Measurements from ENCODE around the gene PPP3CA. TPM values are rescaled to one million over a fixed set of nuclear protein-coding genes. Genes with fewer than 3 reads are reported as not detected.

Gene PPP3CA
- total and polyA plus RNA-seq, 3 donors from 2014 or later: 19.1 to 44.5 (median 39.1) TPM

DNA sequence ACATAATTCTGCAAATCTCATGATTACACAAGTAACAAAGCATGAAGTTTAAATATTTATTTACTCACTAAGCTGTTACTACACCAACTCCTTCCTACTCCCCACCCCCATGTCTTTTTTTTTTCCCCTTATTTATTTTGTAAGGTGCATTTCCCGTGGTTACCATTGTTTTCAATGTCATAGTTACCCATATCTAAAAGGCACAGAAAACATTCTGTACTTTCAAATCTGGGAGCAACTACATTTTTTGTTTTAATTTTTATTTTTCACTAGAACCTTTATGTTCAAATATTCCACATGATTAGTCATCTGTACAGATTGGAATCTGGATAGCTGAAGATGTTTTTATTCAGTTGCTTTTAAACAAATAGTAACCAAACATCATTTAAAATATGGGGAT, 62.8 kb downstream of the PPP3CA start:
- 20 to 46% methylated on average over 1 of the region's 1 CpG for WGBS, 2 donors
- H3K36me3 ChIP-seq (ENCODE audit: low read depth, missing control alignments): no peaks in the 10 kb centered on the region
- no peaks in the 10 kb centered on the region for H3K9me3 ChIP-seq
- TF ChIP-seq POLR2A (IDR thresholded peaks at IDR 0.05): no peak
- TF ChIP-seq, protein P1, sequence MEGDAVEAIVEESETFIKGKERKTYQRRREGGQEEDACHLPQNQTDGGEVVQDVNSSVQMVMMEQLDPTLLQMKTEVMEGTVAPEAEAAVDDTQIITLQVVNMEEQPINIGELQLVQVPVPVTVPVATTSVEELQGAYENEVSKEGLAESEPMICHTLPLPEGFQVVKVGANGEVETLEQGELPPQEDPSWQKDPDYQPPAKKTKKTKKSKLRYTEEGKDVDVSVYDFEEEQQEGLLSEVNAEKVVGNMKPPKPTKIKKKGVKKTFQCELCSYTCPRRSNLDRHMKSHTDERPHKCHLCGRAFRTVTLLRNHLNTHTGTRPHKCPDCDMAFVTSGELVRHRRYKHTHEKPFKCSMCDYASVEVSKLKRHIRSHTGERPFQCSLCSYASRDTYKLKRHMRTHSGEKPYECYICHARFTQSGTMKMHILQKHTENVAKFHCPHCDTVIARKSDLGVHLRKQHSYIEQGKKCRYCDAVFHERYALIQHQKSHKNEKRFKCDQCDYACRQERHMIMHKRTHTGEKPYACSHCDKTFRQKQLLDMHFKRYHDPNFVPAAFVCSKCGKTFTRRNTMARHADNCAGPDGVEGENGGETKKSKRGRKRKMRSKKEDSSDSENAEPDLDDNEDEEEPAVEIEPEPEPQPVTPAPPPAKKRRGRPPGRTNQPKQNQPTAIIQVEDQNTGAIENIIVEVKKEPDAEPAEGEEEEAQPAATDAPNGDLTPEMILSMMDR (IDR thresholded peaks at IDR 0.05): no peak
- no peaks in the 10 kb centered on the region for H3K27me3 ChIP-seq
- intact Hi-C loops (cut with DNase I; ENCODE audit: low total_unique reads): no loop called here
- H3K4me1 ChIP-seq: peaks cover 15% of the 10 kb centered on the region
- no peak overlapping the region for H3K4me3 ChIP-seq
- H3K27ac ChIP-seq: peak overlapping the region in 1 of 2 donors; percentile 34
- DNase-seq: no peak

DNA sequence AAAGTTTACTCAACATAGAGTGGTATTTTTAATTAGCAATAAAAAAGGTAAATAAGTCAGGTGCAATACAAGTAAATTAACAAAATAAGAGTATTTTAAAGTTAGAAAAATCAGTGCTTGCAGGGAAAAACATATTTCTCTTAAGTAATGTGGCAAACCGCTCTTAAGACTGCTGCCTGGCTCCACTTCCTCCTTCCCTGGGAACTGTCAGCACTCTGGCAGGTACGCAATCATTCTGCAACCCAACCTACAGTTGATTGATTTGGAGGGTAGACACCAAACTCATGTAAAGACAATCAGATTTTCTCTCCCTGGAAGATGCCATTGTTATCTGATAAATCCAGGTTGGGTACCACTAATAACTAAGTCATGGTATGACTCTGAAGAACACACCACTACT, 63.9 kb downstream of the PPP3CA start:
- H3K4me1 ChIP-seq: peaks cover 14% of the 10 kb centered on the region
- no peaks in the 10 kb centered on the region for H3K9me3 ChIP-seq
- DNase-seq: no peak
- TF ChIP-seq, protein P1 (IDR thresholded peaks at IDR 0.05): no peak
- TF ChIP-seq POLR2A (IDR thresholded peaks at IDR 0.05): no peak
- 84 to 86% methylated on average over 2 of the region's 2 CpGs for WGBS, 2 donors
- no peaks in the 10 kb centered on the region for H3K27me3 ChIP-seq
- H3K4me3 ChIP-seq: no peak overlapping the region
- no peak overlapping the region for H3K27ac ChIP-seq
- intact Hi-C loops (cut with DNase I; ENCODE audit: low total_unique reads): no loop called here
- no peaks in the 10 kb centered on the region for H3K36me3 ChIP-seq (ENCODE audit: low read depth, missing control alignments)

DNA sequence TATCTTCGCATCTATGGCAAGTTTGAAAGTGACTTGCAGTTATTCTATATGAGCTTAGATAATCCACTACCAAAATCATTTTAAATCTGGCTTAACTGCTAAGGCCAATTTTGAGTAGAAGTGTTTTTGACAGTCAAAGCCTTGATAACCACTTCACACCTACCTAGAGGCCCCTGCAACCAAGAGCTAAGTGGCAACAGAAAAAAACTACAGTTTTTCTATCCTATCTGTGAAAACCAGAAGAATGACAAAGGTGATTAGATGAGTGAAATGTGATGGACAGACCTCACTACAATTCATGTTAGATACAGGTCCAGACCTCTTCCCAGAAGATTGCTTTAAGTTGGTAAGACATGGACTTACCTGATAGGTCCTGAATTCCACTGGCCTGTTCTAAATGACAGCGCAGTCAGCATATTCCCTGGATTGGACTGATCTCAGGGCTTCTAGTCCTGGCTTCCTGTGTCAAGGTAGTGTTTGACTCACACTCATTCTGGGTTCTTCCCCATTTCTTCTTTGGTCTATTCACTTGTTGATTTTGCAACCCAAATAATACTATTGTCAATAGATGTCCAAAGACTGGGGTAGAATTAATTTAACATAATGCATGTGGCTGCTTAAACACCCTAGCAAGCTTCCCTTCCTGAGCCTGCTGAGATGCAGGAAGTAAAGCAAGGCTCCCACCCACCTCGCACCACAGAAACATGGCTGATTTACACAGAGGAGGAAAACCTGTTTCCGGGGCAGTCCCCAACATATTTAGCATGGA, 65.1 kb downstream of the PPP3CA start:
- H3K36me3 ChIP-seq (ENCODE audit: low read depth, missing control alignments): no peaks in the 10 kb centered on the region
- DNase-seq: no peak
- intact Hi-C loops (cut with DNase I; ENCODE audit: low total_unique reads): no loop called here
- H3K4me1 ChIP-seq: peaks cover 5% of the 10 kb centered on the region
- H3K27me3 ChIP-seq: no peaks in the 10 kb centered on the region
- TF ChIP-seq POLR2A (IDR thresholded peaks at IDR 0.05): no peak
- TF ChIP-seq, protein P1 (IDR thresholded peaks at IDR 0.05): no peak
- 81 to 89% methylated on average over 4 of the region's 4 CpGs for WGBS, 2 donors
- H3K9me3 ChIP-seq: no peaks in the 10 kb centered on the region
- H3K4me3 ChIP-seq: no peak overlapping the region
- no peak overlapping the region for H3K27ac ChIP-seq

DNA sequence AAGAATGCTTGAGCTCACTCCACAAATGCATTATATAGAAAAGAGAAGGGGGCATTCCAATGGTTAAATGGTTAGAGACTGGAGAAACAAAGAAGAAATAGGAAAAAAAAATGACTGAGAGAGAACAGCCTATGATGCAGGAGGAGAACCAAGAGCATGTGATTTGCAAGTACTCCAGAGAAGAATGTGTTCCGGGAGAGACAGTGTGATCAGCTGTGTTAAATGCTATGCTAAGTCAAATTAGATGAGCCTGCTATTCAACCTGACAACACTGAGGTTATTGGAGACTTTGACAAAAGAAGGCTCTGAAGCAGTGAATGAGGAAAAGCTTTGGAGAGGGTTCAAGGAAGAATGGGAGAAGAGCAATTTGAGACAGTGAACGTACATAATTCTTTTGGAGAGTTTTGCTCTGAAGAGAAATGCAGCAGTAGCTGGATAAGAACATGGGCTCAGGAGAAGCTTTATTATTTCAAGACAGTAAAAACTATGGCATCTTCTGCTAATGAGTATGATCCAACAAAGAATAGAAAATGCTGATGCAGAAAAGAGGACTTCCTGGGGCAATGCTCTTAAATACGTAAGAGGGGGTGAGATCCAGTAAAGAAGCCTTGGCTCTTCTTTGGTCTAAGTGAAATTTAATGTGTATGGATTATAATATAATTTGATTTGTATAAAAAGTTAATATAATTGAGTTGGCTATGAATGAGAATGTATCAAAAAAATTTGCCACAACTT, 66.3 kb downstream of the PPP3CA start:
- DNase-seq: no peak
- Histone ChIP-seq H3K27me3 (no peaks in the 10 kb centered on the region), H3K9me3 (no peaks in the 10 kb centered on the region), H3K36me3 (ENCODE audit: low read depth, missing control alignments) (no peaks in the 10 kb centered on the region), H3K4me1 (peaks cover 5% of the 10 kb centered on the region), H3K4me3 (no peak overlapping the region), H3K27ac (no peak overlapping the region)
- no peak for TF ChIP-seq POLR2A (IDR thresholded peaks at IDR 0.05)
- TF ChIP-seq, protein P1 (IDR thresholded peaks at IDR 0.05): no peak
- intact Hi-C loops (cut with DNase I; ENCODE audit: low total_unique reads): no loop called here
- WGBS, 2 donors: 68 to 73% methylated on average over 3 of the region's 3 CpGs
